ENCODE results near the gene IRF2BP2. TPM values are rescaled to one million over a fixed set of nuclear protein-coding genes. Genes with fewer than 3 reads are reported as not detected.

The IRF2BP2 gene
- total and polyA plus RNA-seq, 2 donors (not counting 1 experiment from before 2014, with no cell fraction given) = 17.8 to 71.8 TPM

DNA sequence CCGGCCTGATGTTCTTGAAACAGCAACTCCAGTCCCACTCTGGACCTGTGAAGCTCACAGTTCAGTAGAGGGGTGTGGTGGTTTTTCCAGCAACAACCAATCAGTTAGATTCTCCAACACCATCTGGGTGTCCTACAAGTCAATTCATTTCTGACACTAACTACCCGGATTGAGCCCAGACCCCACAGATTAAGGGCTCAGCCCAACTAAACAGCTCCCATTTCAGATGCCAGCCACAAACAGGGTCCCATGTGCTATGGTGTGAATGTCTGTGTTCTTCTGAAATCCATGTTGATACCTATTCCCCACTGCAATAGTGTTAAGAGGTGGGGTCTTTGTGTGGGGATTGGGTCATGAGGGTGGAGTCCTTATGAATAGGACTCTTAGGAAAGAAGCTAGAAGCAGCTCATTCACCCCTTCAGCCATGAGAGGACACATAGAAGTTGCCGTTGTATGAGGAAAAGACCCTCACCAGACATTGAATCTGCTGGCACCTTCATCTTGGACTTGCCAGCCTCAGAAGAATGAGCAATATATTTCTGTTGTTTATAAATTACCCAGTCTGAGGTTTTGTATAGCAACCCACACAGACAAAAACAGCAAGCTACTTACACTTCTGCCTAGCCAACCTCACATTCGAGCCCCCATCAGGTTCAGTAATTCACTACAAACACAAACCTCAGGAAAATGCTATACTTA, 53.6 kb downstream of the IRF2BP2 start:
- Histone ChIP-seq H2AFZ (ENCODE audit: low read length) (no peak overlapping the region), H3K4me1 (ENCODE audit: control insufficient read depth, extremely low read depth, insufficient read depth, low read length) (no peaks in the 10 kb centered on the region), H3K27me3 (ENCODE audit: control insufficient read depth, insufficient read depth, low read length) (no peaks in the 10 kb centered on the region), H3K4me3 (replicated peaks in 1 of 4; ENCODE audit: control extremely low read depth in 1 of 4, insufficient read depth in 1 of 4, low read depth in 3 of 4, low read length in 4 of 4) (no peak overlapping the region), H3K79me2 (ENCODE audit: control insufficient read depth, insufficient read depth, low read length) (no peaks in the 10 kb centered on the region), H3K36me3 (ENCODE audit: control insufficient read depth, insufficient read depth, low read length) (no peaks in the 10 kb centered on the region), H3K9ac (ENCODE audit: insufficient read depth, low read length) (no peak overlapping the region), H3K27ac (ENCODE audit: insufficient read depth, low read length) (no peak overlapping the region), H4K20me1 (ENCODE audit: control insufficient read depth, extremely low read depth, insufficient read depth, low read length) (no peaks in the 10 kb centered on the region), H3K9me3 (ENCODE audit: control insufficient read depth, insufficient read depth, low read depth, low read length) (no peaks in the 10 kb centered on the region), H3K4me2 (ENCODE audit: extremely low read depth, insufficient read depth, low read length) (no peak overlapping the region)
- DNase-seq (ENCODE audit: low read depth in 2 of 2) = no peak
- TF ChIP-seq EZH2 (IDR thresholded peaks at IDR 0.05; ENCODE audit: low read length, missing control alignments) = no peak
- TF ChIP-seq, protein P1, sequence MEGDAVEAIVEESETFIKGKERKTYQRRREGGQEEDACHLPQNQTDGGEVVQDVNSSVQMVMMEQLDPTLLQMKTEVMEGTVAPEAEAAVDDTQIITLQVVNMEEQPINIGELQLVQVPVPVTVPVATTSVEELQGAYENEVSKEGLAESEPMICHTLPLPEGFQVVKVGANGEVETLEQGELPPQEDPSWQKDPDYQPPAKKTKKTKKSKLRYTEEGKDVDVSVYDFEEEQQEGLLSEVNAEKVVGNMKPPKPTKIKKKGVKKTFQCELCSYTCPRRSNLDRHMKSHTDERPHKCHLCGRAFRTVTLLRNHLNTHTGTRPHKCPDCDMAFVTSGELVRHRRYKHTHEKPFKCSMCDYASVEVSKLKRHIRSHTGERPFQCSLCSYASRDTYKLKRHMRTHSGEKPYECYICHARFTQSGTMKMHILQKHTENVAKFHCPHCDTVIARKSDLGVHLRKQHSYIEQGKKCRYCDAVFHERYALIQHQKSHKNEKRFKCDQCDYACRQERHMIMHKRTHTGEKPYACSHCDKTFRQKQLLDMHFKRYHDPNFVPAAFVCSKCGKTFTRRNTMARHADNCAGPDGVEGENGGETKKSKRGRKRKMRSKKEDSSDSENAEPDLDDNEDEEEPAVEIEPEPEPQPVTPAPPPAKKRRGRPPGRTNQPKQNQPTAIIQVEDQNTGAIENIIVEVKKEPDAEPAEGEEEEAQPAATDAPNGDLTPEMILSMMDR (conservative IDR thresholded peaks at IDR 0.05 in 1 of 2, IDR thresholded peaks at IDR 0.05 in 1 of 2; ENCODE audit: low read depth in 1 of 2, low read length in 2 of 2) = no peak

DNA sequence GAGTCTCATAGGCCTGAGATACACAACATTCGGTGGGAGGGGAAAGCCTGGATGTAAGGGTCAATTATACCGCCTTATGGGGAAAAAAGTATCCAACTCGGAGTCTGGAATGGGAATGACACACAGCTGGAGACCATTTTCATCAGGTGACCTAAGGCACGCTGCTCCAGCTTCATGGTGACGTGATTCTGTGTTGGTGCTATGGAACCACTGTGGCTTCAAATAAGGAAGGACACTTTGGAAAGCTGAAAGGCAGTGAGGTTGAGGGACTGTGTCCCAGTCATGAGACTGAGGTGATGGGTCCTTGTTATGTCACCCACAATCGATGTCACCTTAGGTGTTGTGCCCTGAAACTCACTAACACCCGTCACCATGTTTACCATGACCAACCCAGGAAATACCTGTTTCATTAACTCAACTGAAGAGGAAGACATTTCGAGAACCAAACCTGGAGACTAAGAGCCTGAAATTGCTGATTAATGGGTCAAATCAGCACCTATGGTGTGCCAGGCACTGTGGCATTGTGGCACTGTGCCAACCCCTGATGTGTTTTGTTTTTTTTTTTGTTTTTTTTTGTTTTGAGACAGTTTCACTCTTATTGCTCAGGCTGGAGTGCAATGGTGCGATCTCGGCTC, 54.5 kb downstream of the IRF2BP2 start:
- no peak overlapping the region for H3K4me3 ChIP-seq (replicated peaks in 1 of 4; ENCODE audit: control extremely low read depth in 1 of 4, insufficient read depth in 1 of 4, low read depth in 3 of 4, low read length in 4 of 4)
- H3K27me3 ChIP-seq (ENCODE audit: control insufficient read depth, insufficient read depth, low read length) = no peaks in the 10 kb centered on the region
- H4K20me1 ChIP-seq (ENCODE audit: control insufficient read depth, extremely low read depth, insufficient read depth, low read length) = no peaks in the 10 kb centered on the region
- no peaks in the 10 kb centered on the region for H3K4me1 ChIP-seq (ENCODE audit: control insufficient read depth, extremely low read depth, insufficient read depth, low read length)
- TF ChIP-seq, protein P1 (conservative IDR thresholded peaks at IDR 0.05 in 1 of 2, IDR thresholded peaks at IDR 0.05 in 1 of 2; ENCODE audit: low read depth in 1 of 2, low read length in 2 of 2) = no peak
- no peak overlapping the region for H3K27ac ChIP-seq (ENCODE audit: insufficient read depth, low read length)
- H3K79me2 ChIP-seq (ENCODE audit: control insufficient read depth, insufficient read depth, low read length) = no peaks in the 10 kb centered on the region
- H3K4me2 ChIP-seq (ENCODE audit: extremely low read depth, insufficient read depth, low read length) = no peak overlapping the region
- H3K9ac ChIP-seq (ENCODE audit: insufficient read depth, low read length) = no peak overlapping the region
- no peak for DNase-seq (ENCODE audit: low read depth in 2 of 2)
- no peaks in the 10 kb centered on the region for H3K36me3 ChIP-seq (ENCODE audit: control insufficient read depth, insufficient read depth, low read length)
- H2AFZ ChIP-seq (ENCODE audit: low read length) = no peak overlapping the region
- H3K9me3 ChIP-seq (ENCODE audit: control insufficient read depth, insufficient read depth, low read depth, low read length) = no peaks in the 10 kb centered on the region

DNA sequence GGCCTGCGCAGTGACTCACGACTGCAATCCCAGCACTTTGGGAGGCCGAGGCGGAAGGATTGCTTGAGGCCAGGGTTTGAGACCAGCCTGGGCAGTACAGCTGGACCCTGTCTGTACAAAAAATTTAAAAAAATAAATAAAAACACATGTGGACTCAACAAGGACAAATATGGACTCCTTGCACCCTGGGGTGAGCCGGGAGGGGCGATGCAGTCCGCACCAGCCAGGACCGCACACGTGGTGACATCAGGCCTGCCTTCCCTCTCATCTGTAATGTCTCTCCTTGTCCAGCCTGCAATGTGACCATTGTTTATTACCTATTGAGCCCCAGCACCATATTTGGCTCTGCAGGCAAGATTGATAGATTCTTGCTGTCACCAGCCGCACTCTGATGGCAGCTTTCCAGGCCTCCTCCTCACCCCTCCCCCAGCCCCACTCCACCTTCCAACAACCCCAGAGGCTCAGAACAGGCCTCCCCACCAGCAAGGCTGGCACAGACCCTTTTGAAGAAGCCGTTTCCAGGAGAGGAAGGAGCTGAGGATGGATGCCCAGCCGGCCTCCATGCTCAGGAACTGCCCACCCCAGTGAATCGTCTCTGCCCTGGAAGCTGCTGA, 55.2 kb downstream of the IRF2BP2 start:
- Histone ChIP-seq H2AFZ (ENCODE audit: low read length) (no peak overlapping the region), H3K36me3 (ENCODE audit: control insufficient read depth, insufficient read depth, low read length) (no peaks in the 10 kb centered on the region), H3K4me3 (replicated peaks in 1 of 4; ENCODE audit: control extremely low read depth in 1 of 4, insufficient read depth in 1 of 4, low read depth in 3 of 4, low read length in 4 of 4) (no peak overlapping the region), H3K27me3 (ENCODE audit: control insufficient read depth, insufficient read depth, low read length) (no peaks in the 10 kb centered on the region), H3K79me2 (ENCODE audit: control insufficient read depth, insufficient read depth, low read length) (no peaks in the 10 kb centered on the region), H3K27ac (ENCODE audit: insufficient read depth, low read length) (no peak overlapping the region), H3K9me3 (ENCODE audit: control insufficient read depth, insufficient read depth, low read depth, low read length) (no peaks in the 10 kb centered on the region), H4K20me1 (ENCODE audit: control insufficient read depth, extremely low read depth, insufficient read depth, low read length) (no peaks in the 10 kb centered on the region), H3K9ac (ENCODE audit: insufficient read depth, low read length) (no peak overlapping the region), H3K4me1 (ENCODE audit: control insufficient read depth, extremely low read depth, insufficient read depth, low read length) (no peaks in the 10 kb centered on the region), H3K4me2 (ENCODE audit: extremely low read depth, insufficient read depth, low read length) (no peak overlapping the region)
- TF ChIP-seq, protein P1 (conservative IDR thresholded peaks at IDR 0.05 in 1 of 2, IDR thresholded peaks at IDR 0.05 in 1 of 2; ENCODE audit: low read depth in 1 of 2, low read length in 2 of 2) = no peak
- no peak for TF ChIP-seq EZH2 (IDR thresholded peaks at IDR 0.05; ENCODE audit: low read length, missing control alignments)
- DNase-seq (ENCODE audit: low read depth in 2 of 2) = peak; percentile 36 to 49
